Testis (tissue), 2 donors: ENCODE results near the gene RIC8B.

Experiments used
- CTCF ChIP-seq, 3 experiments: fragments of 450-650 bp in 2 of 3; fragments of 200-600 bp in 1 of 3; sonication (generic) in 1 of 3; IDR thresholded peaks; one replicate each; pipeline ENCODE4 v1.5.1; 2016 to 2019; ENCODE audit warnings: antibody characterized with exemption in 3 of 3, mild to moderate bottlenecking in 2 of 3, moderate library complexity in 1 of 3
- POLR2A ChIP-seq: fragments of 450-650 bp; IDR thresholded peaks from one replicate; pipeline ENCODE4 v1.6.1; 2017; ENCODE audit warnings: antibody characterized with exemption, mild to moderate bottlenecking, moderate library complexity

GRCh38 chr12:106745181-106745745 lies 29.2 kb upstream of the RIC8B start:
- no peak for TF ChIP-seq CTCF (IDR thresholded peaks at IDR 0.05)
- TF ChIP-seq POLR2A: no peak
